Mammary epithelial cell (primary cell): ENCODE results near the gene PALLD.

ENCODE experiments used
- EZH2 ChIP-seq: IDR thresholded peaks from 2 replicates; pipeline ENCODE4 v1.6.1; 2012; ENCODE audit warnings: low read length, inconsistent platforms, borderline replicate concordance
- TF ChIP-seq, protein P1 (sequence below), 2 donors: IDR thresholded peaks in 1 of 2; conservative IDR thresholded peaks in 1 of 2; 2 replicates each; pipeline ENCODE4 v1.5.1; 2011 to 2012; ENCODE audit warnings: inconsistent platforms in 2 of 2, low read length in 2 of 2, mild to moderate bottlenecking in 2 of 2, control low read depth in 1 of 2, low read depth in 1 of 2; ENCODE audit not compliant: insufficient read depth in 1 of 2; ENCODE audit errors: extremely low read depth in 1 of 2

DNA sequence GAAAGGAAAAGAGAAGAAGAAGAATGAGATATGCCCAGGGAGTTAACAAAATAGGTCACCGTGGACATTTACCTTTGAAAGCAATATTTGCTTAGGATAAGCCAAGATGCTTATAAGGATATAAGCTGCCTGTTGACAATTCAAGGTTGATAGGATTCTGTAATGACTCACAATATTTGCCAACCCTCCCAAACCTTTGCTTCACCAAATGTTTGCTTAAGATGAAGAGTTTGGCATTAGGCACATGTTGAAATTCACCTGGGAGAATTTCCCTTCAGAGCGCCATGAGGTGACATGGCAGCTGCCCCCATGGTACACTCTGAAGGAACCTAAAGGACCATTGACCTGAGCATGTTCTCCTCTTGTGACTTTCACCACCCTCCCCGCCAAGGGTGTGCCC lies 4.6 kb downstream of the PALLD start:
- TF ChIP-seq, protein P1, sequence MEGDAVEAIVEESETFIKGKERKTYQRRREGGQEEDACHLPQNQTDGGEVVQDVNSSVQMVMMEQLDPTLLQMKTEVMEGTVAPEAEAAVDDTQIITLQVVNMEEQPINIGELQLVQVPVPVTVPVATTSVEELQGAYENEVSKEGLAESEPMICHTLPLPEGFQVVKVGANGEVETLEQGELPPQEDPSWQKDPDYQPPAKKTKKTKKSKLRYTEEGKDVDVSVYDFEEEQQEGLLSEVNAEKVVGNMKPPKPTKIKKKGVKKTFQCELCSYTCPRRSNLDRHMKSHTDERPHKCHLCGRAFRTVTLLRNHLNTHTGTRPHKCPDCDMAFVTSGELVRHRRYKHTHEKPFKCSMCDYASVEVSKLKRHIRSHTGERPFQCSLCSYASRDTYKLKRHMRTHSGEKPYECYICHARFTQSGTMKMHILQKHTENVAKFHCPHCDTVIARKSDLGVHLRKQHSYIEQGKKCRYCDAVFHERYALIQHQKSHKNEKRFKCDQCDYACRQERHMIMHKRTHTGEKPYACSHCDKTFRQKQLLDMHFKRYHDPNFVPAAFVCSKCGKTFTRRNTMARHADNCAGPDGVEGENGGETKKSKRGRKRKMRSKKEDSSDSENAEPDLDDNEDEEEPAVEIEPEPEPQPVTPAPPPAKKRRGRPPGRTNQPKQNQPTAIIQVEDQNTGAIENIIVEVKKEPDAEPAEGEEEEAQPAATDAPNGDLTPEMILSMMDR (conservative IDR thresholded peaks at IDR 0.05 in 1 of 2, IDR thresholded peaks at IDR 0.05 in 1 of 2; ENCODE audit: extremely low read depth in 1 of 2, insufficient read depth in 1 of 2, low read depth in 1 of 2, low read length in 2 of 2): no peak
- TF ChIP-seq EZH2: no peak
